A549 treated with ZK216348 at 1 μM for 4 hours (cell line): Measurements from ENCODE around the gene NFATC2IP. TPM values are rescaled to one million over a fixed set of nuclear protein-coding genes. Genes with fewer than 3 reads are reported as not detected.

Experiments
- total RNA-seq: library from RNA; stranded (reverse); fragments of 200-300 nt; extraction: Qiagen RNA extraction; gene quantifications from 5 replicates; pipeline ENCODE4 v1.2.3, GENCODE V29; 2022; ENCODE audit warnings: low read depth

NFATC2IP gene
- total RNA-seq = 15.6 to 33.0 TPM (median 28.7 TPM) in 5 replicates

DNA sequence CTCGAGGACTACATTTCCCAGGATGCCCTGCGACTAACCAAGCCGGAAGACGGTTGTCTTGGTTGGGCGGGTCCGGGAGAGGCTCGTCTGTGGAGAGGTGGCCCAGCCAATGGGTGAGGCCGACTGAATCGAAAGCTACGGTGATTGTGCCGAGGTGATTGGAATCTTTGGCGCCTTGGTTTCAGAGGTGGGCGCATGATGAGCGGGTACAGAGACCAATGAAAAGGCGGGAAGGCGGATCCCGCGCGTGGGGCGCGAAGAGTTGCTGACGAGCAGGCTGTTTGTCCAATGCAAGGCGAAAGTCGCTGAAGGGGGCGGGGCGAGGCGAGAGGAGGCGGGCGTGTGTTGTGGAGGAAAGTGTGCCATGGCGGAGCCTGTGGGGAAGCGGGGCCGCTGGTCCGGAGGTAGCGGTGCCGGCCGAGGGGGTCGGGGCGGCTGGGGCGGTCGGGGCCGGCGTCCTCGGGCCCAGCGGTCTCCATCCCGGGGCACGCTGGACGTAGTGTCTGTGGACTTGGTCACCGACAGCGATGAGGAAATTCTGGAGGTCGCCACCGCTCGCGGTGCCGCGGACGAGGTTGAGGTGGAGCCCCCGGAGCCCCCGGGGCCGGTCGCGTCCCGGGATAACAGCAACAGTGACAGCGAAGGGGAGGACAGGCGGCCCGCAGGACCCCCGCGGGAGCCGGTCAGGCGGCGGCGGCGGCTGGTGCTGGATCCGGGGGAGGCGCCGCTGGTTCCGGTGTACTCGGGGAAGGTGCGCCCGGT, at the start of gene NFATC2IP:
Gene NFATC2IP, plus strand, starts transcription at position 290 of the 762 bp plus-strand sequence. Its CDS starts 75 bp downstream, at position 365.

GRCh38 chr16:28924762-28925385, 25.9 kb upstream of the NFATC2IP start, which contains the start of gene RABEP2:
Gene RABEP2 (minus strand): TSS chr16:28925238. CDS start chr16:28925163, 75 bp downstream.

DNA sequence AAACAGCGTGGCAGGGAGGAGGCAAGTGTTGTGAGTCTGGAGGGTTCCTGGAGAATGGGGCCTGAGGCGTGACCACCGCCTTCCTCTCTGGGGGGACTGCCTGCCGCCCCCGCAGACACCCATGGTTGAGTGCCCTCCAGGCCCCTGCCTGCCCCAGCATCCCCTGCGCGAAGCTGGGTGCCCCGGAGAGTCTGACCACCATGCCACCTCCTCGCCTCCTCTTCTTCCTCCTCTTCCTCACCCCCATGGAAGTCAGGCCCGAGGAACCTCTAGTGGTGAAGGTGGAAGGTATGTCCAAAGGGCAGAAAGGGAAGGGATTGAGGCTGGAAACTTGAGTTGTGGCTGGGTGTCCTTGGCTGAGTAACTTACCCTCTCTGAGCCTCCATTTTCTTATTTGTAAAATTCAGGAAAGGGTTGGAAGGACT, 18.9 kb upstream of the NFATC2IP start, which contains the start of gene CD19:
Gene CD19, plus strand, starts transcription at position 171 of the 425 bp plus-strand sequence. Its CDS starts 30 bp downstream, at position 201.

GRCh38 chr16:28974437-28975157, 23.9 kb downstream of the NFATC2IP start, which contains the start of gene SPNS1:
Gene SPNS1 (plus strand): TSS chr16:28974778. CDS start chr16:28975152, 374 bp downstream.

GRCh38 chr16:28984619-28985135, 33.9 kb downstream of the NFATC2IP start, which contains the start of gene LAT:
Gene LAT (plus strand): TSS chr16:28985052. CDS start chr16:28985418, 366 bp downstream.

Other genes starting within 250 kb of the NFATC2IP start
- 260 to 393 TPM (median 359 TPM) in 5 replicates for gene EIF3C, start 239.5 kb upstream of the NFATC2IP start, total RNA-seq
- 1.4 to 2.2 TPM (median 1.8 TPM) in 5 replicates for gene NPIPB9, start 199.2 kb upstream of the NFATC2IP start, total RNA-seq
- 80.2 to 139 TPM (median 132 TPM) in 5 replicates for gene ATXN2L, start 127.9 kb upstream of the NFATC2IP start, total RNA-seq
- gene TUFM, start 104.6 kb upstream of the NFATC2IP start, total RNA-seq = 177 to 322 TPM (median 284 TPM) in 5 replicates
- gene SH2B1, start 87.1 kb upstream of the NFATC2IP start, total RNA-seq = 16.2 to 33.9 TPM (median 30.6 TPM) in 5 replicates
- 1.3 to 2.5 TPM (median 1.9 TPM) in 5 replicates for gene ATP2A1, start 72.4 kb upstream of the NFATC2IP start, total RNA-seq
- gene RABEP2, start 25.7 kb upstream of the NFATC2IP start, total RNA-seq = 7.8 to 11.8 TPM (median 10.8 TPM) in 5 replicates
- not detected in 5 replicates for gene CD19, start 19.0 kb upstream of the NFATC2IP start, total RNA-seq
- 36.1 to 78.5 TPM (median 77.3 TPM) in 5 replicates for gene SPNS1, start 23.8 kb downstream of the NFATC2IP start, total RNA-seq
- 1.6 to 6.0 TPM (median 4.4 TPM) in 5 replicates for gene LAT, start 34.1 kb downstream of the NFATC2IP start, total RNA-seq